Measurements from ENCODE around the gene NDFIP1.

NDFIP1 gene

GRCh38 chr5:142175461-142176142 is 67.0 kb downstream of the NDFIP1 start:
- no peaks in the 10 kb centered on the region for H3K9me3 ChIP-seq (ENCODE audit: insufficient read depth, low read length, severe bottlenecking)
- no peaks in the 10 kb centered on the region for H3K36me3 ChIP-seq (ENCODE audit: insufficient read depth, low read length)
- DNase-seq (no peak), ATAC-seq (ENCODE audit: insufficient read depth, low read depth) (no peak)
- no peak overlapping the region for H3K4me2 ChIP-seq (ENCODE audit: insufficient read depth, low read length)
- H4K20me1 ChIP-seq (ENCODE audit: insufficient read depth, low read length) = no peaks in the 10 kb centered on the region
- TF ChIP-seq EZH2 (IDR thresholded peaks at IDR 0.05; ENCODE audit: borderline replicate concordance, low read depth, low read length, severe bottlenecking) (no peak), CTCF (IDR thresholded peaks at IDR 0.05; ENCODE audit: borderline replicate concordance, extremely low read depth, low read length, poor library complexity, severe bottlenecking) (no peak)
- no peaks in the 10 kb centered on the region for H3K4me1 ChIP-seq (ENCODE audit: insufficient read depth, low read length)
- no peak overlapping the region for H3K27ac ChIP-seq (ENCODE audit: low read length)
- H3K79me2 ChIP-seq (ENCODE audit: insufficient read depth, low read length) = no peaks in the 10 kb centered on the region
- no peak overlapping the region for H2AFZ ChIP-seq (ENCODE audit: low read depth, low read length)
- no peak overlapping the region for H3K4me3 ChIP-seq (ENCODE audit: low read depth in 1 of 2, low read length in 2 of 2)
- H3K9ac ChIP-seq (ENCODE audit: low read depth, low read length) = no peak overlapping the region
- no peaks in the 10 kb centered on the region for H3K27me3 ChIP-seq (ENCODE audit: insufficient read depth, low read length, poor library complexity)

- Histone ChIP-seq H2AFZ (ENCODE audit: low read depth, low read length) (no peak overlapping the region), H3K4me3 (ENCODE audit: low read depth in 1 of 2, low read length in 2 of 2) (no peak overlapping the region), H4K20me1 (ENCODE audit: insufficient read depth, low read length) (no peaks in the 10 kb centered on the region), H3K9me3 (ENCODE audit: insufficient read depth, low read length, severe bottlenecking) (no peaks in the 10 kb centered on the region), H3K4me1 (ENCODE audit: insufficient read depth, low read length) (no peaks in the 10 kb centered on the region), H3K9ac (ENCODE audit: low read depth, low read length) (no peak overlapping the region), H3K79me2 (ENCODE audit: insufficient read depth, low read length) (no peaks in the 10 kb centered on the region), H3K27ac (ENCODE audit: low read length) (no peak overlapping the region), H3K36me3 (ENCODE audit: insufficient read depth, low read length) (no peaks in the 10 kb centered on the region), H3K4me2 (ENCODE audit: insufficient read depth, low read length) (no peak overlapping the region), H3K27me3 (ENCODE audit: insufficient read depth, low read length, poor library complexity) (no peaks in the 10 kb centered on the region)
- TF ChIP-seq EZH2 (IDR thresholded peaks at IDR 0.05; ENCODE audit: borderline replicate concordance, low read depth, low read length, severe bottlenecking) = no peak
- no peak for TF ChIP-seq CTCF (IDR thresholded peaks at IDR 0.05; ENCODE audit: borderline replicate concordance, extremely low read depth, low read length, poor library complexity, severe bottlenecking)
- DNase-seq (no peak), ATAC-seq (ENCODE audit: insufficient read depth, low read depth) (no peak)
Observed at GRCh38 chr5:142176255-142176654, 67.7 kb downstream of the NDFIP1 start.

- no peak for ATAC-seq (ENCODE audit: insufficient read depth, low read depth)
- no peak overlapping the region for H3K4me2 ChIP-seq (ENCODE audit: insufficient read depth, low read length)
- H4K20me1 ChIP-seq (ENCODE audit: insufficient read depth, low read length) = no peaks in the 10 kb centered on the region
Observed at GRCh38 chr5:142178651-142179050, 70.1 kb downstream of the NDFIP1 start.

More at GRCh38 chr5:142178651-142179050, 70.1 kb downstream of the NDFIP1 start:
- Histone ChIP-seq H3K36me3 (ENCODE audit: insufficient read depth, low read length) (no peaks in the 10 kb centered on the region), H3K4me1 (ENCODE audit: insufficient read depth, low read length) (no peaks in the 10 kb centered on the region), H3K9me3 (ENCODE audit: insufficient read depth, low read length, severe bottlenecking) (no peaks in the 10 kb centered on the region), H3K79me2 (ENCODE audit: insufficient read depth, low read length) (no peaks in the 10 kb centered on the region), H3K9ac (ENCODE audit: low read depth, low read length) (no peak overlapping the region), H3K4me3 (ENCODE audit: low read depth in 1 of 2, low read length in 2 of 2) (no peak overlapping the region), H3K27ac (ENCODE audit: low read length) (no peak overlapping the region), H3K27me3 (ENCODE audit: insufficient read depth, low read length, poor library complexity) (no peaks in the 10 kb centered on the region), H2AFZ (ENCODE audit: low read depth, low read length) (no peak overlapping the region)
- TF ChIP-seq EZH2 (IDR thresholded peaks at IDR 0.05; ENCODE audit: borderline replicate concordance, low read depth, low read length, severe bottlenecking) (no peak), CTCF (IDR thresholded peaks at IDR 0.05; ENCODE audit: borderline replicate concordance, extremely low read depth, low read length, poor library complexity, severe bottlenecking) (no peak)
- DNase-seq = no peak
